Right lung (tissue), 10 donors: ENCODE results near the gene SERPINB8. TPM values are rescaled to one million over a fixed set of nuclear protein-coding genes. Genes with fewer than 3 reads are reported as not detected.
A peak's percentile ranks its signal among the peaks of the same experiment; 100 is the strongest.
"Not testable (repeated sequence)": the region's sequence is repeated elsewhere in the genome, so short reads cannot be mapped to it uniquely, and the experiment has no call there.

Experiments used
- DNase-seq, 2 donors: peaks; one replicate each; pipeline ENCODE4 v3.0.0-alpha.2; 2013
- long read RNA-seq, 8 donors: transcript quantifications; one replicate each; lab custom pipeline, GENCODE V29; 2026
- polyA plus RNA-seq, 5 donors: library from polyadenylated mRNA; unstranded; fragments of 120-200 nt; gene quantifications; one replicate each; pipeline versions ENCODE4 v1.2.1 to v1.2.3, GENCODE V29; 2013; ENCODE audit warnings: inconsistent platforms in 1 of 5, low replicate concordance in 1 of 5; ENCODE audit not compliant: insufficient read length in 5 of 5, insufficient read depth in 1 of 5

Gene SERPINB8
- polyA plus RNA-seq: 1 to 10 TPM; 2.9 to 4.2 (median 3.3) TPM
- long read RNA-seq, donor 1, partial matches to known transcripts: 0 of 1 reads
- long read RNA-seq, donor 1, other reads (novel, unspliced or antisense): 0 of 1 reads
- long read RNA-seq, donor 2, partial matches to known transcripts: 0 of 1 reads
- long read RNA-seq, donor 2, other reads (novel, unspliced or antisense): 0 of 1 reads
- long read RNA-seq, donor 3: 0 reads
- long read RNA-seq, donor 4: 0 reads
- long read RNA-seq, donor 5, partial matches to known transcripts: 0 of 1 reads
- long read RNA-seq, donor 5, other reads (novel, unspliced or antisense): 0 of 1 reads
- long read RNA-seq, donor 6: 0 reads
- long read RNA-seq, donor 7: 0 reads
- long read RNA-seq, donor 8: 0 reads

GRCh38 chr18:63969942-63970808, at the start of gene SERPINB8:
TSS of gene SERPINB8 (plus strand) at chr18:63970081. CDS start at chr18:63978309, 8,228 bp downstream.
- peak; percentile 89 to 90 for DNase-seq

GRCh38 chr18:63922049-63922448, 47.8 kb upstream of the SERPINB8 start:
- no peak for DNase-seq

DNA sequence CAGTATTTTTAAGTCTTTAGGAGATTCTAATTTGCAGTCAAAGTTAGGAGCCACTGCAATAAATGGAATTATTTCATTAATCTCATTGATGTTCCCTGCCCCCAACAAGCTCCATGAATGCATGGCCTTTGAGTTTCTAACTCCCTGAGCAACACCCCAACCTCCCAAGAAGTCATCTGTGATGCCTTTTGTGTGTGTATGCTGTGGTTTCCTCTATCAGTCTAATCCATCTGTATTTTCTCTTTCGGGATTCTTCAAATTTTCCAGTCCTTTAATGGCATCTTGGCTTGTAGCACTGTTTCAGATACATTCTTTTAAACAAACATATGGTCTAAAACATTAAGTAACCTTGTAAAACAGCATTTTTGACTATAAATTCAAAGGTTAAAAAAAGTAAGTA, 45.3 kb upstream of the SERPINB8 start:
- no peak for DNase-seq

- DNase-seq: no peak
These were observed 41.5 kb upstream of the SERPINB8 start for GRCh38 chr18:63928331-63928730.

GRCh38 chr18:63929369-63929768, 40.5 kb upstream of the SERPINB8 start:
- DNase-seq: not testable (repeated sequence)

- DNase-seq: no peak
These were observed 39.0 kb upstream of the SERPINB8 start for GRCh38 chr18:63930773-63931354.

GRCh38 chr18:63936156-63936931, 33.5 kb upstream of the SERPINB8 start:
- DNase-seq: peak; percentile 30 to 42

GRCh38 chr18:63936932-63937393, 32.9 kb upstream of the SERPINB8 start:
- DNase-seq: no peak

GRCh38 chr18:63940008-63940407, 29.9 kb upstream of the SERPINB8 start:
- DNase-seq: no peak

DNA sequence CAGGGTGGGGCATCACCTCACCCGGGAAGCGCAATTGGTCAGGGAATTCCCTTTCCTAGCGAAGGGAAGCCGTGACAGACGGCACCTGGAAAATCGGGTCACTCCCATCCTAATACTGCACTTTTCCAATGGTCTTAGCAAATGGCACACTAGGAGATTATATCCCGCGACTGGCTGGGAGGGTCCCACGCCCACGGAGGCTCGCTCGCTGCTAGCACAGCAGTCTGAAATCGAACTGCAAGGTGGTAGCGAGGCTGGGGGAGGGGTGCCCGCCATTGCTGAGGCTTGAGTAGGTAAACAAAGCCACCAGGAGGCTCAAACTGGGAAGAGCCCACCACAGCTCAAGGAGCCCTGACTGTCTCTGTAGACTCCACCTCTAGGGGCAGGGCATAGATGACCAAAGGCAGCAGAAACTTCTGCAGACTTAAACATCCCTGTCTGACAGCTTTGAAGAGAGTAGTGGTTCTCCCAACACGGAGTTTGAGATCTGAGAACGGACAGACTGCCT, 29.3 kb upstream of the SERPINB8 start:
- not testable (repeated sequence) for DNase-seq

DNA sequence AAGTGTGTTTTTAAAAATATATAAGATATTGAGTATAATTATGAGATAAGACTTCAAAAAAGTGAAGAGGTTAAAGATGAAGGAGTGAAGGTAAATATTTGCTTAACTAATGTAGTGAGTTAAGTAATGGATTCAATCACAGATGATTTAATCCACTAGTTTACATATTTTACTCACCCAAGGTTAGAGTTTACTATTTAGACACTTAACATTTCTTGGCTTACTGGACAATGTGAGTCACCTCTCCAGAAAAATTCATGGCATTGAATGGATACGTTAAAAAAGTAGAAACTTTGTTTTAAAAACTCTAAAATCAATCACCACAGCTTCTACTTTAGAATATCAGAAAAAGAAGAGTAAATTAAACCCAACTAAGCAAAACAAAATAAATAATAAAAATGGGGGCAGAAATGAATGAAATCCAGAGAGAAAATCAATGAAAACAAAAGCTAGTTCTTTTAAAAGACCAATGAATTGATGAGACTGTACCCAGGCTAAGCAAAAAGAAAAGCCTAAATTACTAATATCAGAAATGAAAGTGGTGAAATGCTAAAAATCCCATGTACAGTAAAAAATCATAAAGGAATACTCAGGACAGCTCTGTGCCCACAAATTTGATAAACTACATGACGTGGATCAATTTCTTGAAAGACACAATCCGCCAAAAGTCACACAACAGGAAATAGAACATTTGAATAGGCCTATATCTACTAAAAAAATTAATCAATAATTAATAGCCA, 22.7 kb upstream of the SERPINB8 start:
- DNase-seq: no peak

DNA sequence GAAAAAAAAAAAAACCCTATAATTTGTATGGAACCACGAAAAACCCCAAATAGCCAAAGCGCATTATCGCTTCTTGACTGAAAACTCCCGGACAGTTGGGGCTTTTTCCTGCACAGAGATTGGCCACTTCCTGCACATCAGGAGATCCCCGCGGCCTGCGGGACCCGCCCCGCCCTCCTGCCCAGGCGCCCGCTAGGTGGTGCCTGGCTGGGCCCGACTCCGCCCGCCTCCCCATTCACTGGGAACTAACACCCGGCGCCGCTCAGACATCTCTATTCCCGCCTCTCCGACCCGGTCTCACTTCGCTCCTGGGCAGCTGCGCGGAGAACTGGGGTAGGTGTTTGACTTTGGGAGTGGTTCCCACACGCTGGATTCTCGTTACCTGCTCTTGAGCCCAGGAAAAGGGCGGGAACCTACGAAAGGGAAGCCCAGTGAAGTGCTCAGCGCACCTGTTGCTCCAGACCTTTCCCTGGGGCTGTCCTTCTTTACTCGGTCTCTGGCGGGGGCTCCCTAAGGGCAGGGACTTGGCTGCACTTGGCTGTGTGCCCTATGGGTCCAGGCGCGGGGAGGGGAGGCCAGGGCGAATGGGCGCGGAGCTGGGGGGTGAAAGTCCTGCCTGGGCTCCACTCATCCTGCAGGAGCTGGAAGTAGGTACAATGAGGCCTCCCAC, 20.7 kb upstream of the SERPINB8 start, which contains the start of gene HMSD:
Gene HMSD, plus strand, starts transcription at position 234 of the 670 bp plus-strand sequence. CDS start 4,155 bp downstream, outside the sequence.
- no peak for DNase-seq

- no peak for DNase-seq
These were observed 18.6 kb upstream of the SERPINB8 start for GRCh38 chr18:63951302-63951705.

GRCh38 chr18:63953811-63954210, 16.1 kb upstream of the SERPINB8 start:
- no peak for DNase-seq

GRCh38 chr18:63956755-63957154, 13.1 kb upstream of the SERPINB8 start:
- no peak for DNase-seq

DNA sequence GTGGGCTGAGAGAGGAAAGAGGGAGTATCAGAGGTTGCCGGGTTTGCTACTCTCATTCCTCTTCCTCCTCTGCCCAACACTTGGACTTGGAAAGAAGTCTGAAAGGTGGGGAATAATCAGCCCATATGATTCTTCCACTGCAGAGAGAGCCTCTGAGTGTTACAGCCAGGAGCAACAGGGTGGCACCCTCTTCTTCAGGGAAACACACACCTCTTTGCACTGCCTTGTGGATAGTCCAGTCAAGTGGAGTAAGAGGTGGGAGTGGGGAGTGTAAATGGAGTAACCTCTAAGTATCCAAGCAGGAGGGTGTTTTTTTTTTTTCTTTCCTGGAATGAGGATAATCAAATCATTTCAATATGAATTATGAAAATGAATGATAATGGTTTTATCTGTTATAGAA, 9.0 kb upstream of the SERPINB8 start:
- DNase-seq: no peak

DNA sequence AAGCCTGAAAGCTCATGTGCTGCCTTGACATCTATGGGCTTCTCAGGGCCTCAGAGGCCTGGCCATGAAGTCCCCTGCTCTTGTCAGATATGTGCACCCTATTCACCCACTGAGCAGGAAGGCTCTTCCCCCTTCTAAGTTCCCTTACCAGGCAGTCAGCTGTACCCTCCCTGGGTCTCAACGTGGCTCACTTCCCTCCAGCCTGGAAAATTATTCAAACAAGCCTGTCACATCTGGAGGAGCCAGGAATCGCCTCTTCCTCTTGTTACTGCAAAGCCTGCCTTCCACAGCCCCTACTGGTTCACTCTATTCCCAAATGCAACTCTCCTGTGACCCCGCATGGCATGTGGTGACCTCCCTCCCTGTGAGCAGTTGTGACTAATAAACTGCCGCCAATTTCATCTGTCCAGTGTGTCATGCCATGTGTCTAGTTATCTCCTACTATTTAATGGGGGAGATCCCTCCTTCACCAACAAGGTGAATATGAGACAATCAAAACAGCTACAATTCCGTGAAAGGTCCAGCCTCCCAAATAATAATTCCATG, 8.4 kb upstream of the SERPINB8 start:
- no peak for DNase-seq

DNA sequence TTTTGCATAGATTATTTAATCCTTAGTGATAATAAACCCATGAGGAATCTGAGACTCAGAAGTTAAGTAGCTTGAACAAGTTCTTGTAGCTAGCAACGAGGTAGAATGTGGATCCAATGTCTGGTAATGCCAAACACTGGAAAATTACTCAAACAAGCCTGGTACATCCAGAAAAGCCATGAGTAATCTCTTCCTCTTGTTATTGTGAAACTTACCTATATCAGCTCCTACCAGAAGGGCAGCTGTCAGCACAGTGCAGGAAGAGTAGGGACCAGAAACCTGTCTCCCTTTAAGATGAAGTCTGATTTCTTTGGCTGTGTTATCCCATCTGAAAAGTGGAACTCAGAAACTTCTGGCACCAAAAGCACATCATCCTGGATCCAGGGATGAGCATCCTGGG, 7.7 kb upstream of the SERPINB8 start:
- DNase-seq: no peak

- no peak for DNase-seq
These were observed 6.1 kb upstream of the SERPINB8 start for GRCh38 chr18:63963615-63964256.
